SHP77 treated with DMSO at 0.1 percent for 48 hours (cell line): Measurements from ENCODE around the gene ACSBG1.

Experiments
- DNase-seq: peaks from one replicate; lab custom pipeline; 2025; lab: John Stamatoyannopoulos, UW

Gene ACSBG1, protein sequence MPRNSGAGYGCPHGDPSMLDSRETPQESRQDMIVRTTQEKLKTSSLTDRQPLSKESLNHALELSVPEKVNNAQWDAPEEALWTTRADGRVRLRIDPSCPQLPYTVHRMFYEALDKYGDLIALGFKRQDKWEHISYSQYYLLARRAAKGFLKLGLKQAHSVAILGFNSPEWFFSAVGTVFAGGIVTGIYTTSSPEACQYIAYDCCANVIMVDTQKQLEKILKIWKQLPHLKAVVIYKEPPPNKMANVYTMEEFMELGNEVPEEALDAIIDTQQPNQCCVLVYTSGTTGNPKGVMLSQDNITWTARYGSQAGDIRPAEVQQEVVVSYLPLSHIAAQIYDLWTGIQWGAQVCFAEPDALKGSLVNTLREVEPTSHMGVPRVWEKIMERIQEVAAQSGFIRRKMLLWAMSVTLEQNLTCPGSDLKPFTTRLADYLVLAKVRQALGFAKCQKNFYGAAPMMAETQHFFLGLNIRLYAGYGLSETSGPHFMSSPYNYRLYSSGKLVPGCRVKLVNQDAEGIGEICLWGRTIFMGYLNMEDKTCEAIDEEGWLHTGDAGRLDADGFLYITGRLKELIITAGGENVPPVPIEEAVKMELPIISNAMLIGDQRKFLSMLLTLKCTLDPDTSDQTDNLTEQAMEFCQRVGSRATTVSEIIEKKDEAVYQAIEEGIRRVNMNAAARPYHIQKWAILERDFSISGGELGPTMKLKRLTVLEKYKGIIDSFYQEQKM

DNA sequence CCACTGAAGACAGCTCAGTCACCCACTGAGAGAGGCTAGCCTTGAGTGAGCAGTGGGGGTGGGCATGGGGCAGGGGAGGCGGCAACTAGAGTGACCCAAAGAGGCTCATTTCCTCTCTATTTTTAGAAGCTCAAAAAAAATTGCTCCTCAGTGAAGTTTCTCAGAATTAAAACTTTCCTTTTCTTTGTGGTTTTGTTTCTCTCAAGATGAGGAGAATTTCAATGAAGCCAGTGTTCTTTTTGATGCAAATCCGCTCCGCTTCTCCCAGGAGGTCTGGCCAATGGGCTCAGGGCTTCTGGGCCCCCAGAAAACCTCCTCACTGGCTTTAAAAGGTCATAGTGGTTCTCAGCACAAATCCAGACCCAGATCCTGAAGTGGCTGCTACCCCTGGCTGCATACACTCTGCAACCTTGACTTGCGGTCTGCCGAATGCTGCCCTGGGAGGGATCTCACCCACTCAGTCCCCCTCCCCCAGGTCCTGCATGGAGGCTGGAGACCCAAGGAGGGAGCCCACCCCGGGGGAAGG, at the start of gene ACSBG1:
Gene ACSBG1 (minus strand): TSS at position 51 of the 526 bp plus-strand sequence. CDS start 64 bp downstream, outside the sequence.
- no peak for DNase-seq

DNA sequence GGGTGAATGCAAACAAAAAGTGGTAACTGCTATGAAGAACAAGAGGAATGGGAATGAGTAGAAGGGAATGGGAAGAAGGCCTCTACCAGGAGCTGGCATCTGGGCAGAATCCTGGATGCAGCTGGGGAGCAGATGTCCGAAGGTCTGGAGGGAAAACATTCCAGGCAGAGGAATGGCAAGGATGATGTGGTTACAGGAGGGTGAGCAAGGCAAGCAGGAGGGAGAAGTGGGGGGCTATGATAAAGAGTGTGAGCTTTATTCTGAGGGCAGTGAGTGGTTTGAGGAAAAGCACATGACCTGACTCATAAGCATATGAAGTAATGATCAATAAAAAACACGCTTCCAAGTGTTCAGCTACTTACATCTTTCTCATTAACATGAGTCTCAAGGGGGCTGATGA, 48.0 kb upstream of the ACSBG1 start:
- no peak for DNase-seq

DNA sequence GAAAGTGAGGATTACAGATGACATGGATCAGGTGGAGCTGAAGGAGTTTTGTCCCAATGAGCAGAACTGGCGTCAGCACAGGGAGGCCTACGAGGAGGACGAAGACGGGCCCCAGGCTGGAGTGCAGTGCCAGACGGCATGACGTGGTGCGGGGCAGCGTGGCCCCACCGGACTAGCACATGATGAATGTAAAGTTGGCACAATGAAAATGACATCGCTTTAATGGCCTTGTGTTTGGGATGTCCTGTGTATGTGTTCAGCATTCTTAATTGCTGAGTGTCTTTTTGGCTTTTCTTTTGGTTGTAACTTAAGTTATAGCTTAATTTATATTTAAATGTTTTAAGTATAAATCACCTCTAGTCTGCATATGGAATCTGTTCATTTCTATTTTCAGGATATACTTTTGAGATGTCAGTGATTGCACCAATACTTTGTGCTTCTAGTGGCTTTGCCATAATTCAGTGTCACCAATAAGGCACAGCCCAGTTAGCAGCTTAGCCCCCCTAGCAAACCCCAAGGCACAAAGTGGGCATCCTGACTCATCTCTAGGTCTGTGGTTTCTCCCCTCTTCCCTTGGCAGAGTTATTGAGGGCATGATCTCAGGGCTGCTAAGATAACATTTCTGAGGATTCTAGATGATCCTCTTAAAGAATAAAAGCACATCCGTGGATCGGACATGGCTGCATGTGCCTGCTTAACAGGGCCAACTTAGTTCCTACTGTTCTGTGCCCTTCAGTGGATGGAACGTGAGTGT, 46.1 kb upstream of the ACSBG1 start:
- no peak for DNase-seq

DNA sequence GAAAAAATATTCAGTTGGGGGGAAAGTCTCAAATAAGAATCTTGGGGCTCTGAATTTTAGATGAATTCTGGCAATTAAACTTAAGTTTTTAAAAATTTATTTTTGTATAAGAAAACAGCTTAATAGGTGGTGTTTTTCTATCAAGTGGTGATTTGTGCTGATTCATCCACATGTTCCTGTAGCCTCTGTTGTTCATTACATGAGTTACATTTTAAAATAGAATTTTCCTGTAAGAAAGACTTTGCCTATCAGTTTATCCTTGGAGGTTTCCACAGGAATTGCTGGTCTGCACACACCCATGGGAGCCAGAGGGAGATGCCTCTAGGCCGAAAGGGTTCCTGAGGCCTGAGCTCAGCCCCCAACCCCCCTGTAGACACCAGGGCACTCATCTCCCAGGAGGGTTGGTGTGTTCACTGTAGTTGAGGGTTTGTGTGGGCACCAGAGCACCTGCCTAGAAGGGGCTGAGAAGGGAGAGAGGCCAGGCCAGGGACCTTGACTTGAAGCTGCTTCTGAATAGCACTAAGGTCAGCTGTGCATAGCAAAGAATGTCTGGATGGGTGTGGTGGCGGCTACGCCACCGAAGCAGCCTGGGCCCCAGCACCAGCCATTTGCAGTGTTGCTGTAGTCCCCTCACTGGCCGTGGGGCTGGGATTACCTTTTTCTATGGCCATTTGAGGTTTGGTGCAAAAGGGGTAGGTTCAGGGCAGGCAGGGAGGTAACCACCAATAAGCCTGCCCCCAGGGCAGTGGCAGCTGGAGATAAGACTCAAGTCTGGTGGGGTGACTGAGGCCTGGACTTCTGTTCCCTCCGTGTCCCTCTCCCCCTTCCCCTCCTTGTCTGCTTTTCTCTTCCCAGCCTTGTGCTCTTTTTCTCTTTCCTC, 41.9 kb upstream of the ACSBG1 start:
- no peak for DNase-seq

DNA sequence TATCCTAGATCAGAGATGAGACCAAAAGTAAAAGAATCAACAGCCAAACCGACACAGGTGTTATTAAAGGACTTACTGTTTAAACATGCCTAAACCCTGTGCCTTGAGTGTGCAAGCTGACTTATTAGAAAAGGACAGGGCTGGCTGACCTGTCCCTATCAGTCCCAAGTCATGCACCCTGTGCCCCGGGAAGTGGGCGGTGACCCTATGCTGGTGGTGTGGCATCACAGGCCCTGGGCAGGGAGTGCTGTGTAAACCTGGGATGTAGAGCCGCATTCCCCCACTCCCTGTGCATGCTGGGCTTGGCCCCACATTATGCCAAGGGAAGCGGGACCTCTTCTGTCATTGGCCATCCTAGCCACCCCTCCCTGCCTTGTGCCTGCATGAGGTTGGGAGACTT, 40.6 kb upstream of the ACSBG1 start:
- DNase-seq: no peak

DNA sequence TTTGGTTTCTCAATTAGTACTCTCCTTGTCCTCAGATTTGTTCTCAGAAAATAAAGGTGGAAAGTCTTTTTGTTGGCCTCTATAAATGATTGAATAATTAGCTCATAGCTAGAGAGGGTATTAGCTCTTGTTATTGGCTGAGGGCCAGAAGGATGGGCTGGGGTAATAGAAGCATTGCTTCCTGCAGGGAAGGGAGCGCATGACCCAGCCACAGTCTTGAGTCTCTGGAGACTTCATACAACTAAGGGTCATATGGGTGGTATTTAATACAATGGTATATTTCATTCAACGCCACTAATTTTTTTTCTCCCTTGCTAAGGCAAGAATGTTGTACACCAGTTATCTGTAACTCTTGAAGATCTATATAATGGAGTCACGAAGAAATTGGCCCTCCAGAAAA, 38.4 kb upstream of the ACSBG1 start:
- DNase-seq: no peak

DNA sequence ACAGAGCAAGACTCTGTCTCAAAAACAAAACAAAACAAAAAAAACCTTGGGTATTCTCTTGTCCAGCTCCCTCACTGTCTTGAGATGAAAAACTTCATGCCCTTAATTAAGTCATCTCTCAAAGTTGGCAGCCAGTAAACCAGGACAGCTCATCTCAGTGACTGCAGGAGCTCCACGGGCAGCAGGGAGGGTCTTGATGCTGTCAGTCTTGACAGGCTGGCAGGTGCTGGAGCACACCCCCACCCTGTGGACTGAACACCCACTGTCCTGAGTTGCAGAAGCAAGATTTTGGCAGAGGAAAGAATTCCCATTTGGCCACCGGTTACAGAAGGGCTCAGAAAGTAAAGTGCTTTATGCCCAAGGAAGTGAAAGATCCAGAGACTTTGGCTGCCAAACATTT, 38.0 kb upstream of the ACSBG1 start:
- DNase-seq: no peak

DNA sequence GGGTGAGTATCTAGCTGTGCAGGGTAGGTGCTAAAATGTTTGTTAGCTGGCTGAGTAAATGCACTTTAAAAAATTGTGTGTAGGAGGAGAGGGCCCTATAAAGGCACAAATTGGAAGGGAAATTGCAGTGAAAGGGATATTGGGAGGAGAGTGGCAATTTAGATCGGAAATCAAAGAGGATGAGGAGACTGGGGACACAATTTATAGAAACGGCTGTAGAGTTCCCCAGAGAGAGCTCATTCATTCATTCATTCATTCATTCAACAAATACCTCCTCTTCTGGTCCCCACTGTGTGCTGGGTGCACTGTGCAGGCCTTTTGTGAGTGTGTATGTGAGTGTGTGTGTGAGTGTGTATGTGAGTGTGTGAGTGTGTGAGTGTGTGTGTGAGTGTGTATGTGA, 32.4 kb upstream of the ACSBG1 start:
- no peak for DNase-seq

DNA sequence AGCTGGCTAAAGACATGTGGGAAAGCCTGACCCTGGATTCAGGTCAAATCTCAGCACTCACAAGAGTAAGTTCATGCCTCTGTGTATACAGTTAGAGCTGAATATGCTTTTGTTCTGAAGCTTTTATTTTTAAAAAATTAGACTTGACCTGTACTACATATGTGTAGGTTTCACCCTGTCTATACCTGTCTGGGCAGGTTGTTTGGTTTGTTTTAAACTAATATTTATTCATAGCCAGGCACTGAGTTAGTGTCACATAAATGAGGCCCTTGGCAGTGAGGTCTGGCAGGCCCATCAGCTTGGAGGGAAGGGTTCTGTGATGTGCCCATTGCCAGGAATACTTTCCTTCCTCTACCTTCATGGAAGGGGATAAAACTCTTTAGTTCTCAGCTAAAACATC, 31.9 kb upstream of the ACSBG1 start:
- no peak for DNase-seq

DNA sequence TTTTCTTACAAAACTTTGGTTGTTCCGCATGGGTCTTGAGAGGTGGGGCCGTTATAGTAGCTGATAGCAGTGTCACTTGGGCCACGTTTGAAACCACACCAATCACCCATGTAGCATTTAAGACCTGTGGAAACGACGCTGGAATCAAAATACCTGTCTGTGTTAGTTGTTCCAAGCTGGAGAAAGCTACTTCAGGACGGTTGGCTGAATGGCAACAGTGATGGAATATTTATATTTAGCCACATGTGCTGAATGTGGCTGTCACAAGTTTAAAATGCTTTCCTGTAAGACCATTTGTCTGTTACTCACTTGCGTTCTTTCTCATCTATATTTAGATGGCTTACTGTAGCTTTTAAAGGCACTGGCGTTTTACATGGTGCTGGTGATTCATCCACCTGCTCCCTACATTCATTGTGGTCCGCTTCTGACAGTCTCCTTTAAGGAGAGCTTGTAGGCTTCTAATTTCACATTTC, 31.4 kb upstream of the ACSBG1 start:
- no peak for DNase-seq

DNA sequence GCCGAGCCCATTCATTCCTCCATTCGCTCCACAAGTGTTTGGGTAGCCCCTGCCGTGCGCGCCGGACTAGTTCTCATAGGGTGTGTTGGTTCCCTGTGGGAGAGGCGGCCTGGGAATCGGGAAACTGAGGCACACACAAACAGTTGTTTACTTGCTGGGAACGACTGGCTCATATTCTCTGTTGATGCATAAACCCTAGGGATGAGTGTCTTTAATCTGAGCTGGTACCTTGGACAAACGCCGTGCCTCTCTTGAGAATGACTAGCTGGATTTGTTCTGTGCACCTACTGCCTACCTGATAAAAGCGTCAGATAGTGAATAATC, 30.7 kb upstream of the ACSBG1 start:
- no peak for DNase-seq

DNA sequence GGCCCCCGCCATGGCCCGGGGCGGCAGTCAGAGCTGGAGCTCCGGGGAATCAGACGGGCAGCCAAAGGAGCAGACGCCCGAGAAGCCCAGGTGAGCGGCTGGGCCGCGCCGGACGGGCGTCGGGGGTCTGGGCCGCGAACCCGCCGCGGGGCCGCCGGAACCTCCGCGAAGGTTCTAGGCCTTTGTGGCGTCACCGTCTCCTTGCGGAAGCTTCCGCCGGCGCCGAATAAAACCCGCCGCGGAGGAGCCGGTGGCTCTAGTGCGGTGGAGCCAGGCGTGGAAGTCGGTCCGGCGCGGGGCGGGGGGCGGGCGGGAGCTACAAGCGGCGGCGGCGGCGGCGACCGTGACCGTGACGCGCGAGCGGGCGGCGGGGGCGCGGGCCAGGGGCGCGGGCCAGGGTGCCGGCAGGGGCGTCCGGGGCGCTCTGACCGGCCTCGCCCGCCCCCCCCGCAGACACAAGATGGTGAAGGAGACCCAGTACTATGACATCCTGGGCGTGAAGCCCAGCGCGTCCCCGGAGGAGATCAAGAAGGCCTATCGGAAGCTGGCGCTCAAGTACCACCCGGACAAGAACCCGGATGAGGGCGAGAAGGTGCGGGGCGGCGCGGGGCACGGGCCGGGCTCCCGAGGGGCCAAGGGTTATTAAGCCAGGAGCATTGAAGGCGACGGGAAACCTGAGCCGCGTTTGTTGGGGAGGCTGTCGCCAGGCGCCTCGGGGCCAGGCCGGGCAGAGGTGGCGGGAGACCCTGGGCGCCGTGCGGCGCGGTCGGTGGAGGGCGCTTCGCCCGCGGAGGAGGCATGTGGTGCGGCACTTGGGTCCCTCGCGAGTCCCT, 30.2 kb upstream of the ACSBG1 start, which contains the start of gene DNAJA4:
Gene DNAJA4 (plus strand): TSS at position 259 of the 833 bp plus-strand sequence. CDS start 202 bp downstream, at position 461.
- no peak for DNase-seq

DNA sequence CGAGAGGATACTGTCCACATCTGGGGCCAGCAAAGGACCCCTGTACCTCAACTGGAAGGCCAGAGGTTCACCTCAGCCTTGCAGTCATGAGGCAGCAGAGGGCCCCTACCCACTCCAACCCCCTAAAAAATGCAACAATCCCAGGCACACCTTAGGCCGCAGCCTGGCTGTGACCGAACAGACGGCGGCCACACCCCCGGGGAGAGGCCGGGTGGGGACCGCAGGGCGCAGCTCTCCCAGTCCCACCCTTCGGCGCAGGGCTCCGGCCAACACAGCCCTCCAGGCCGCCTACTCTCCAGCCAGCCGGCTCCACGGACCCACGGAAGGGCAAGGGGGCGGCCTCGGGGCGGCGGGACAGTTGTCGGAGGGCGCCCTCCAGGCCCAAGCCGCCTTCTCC, 29.5 kb upstream of the ACSBG1 start:
- DNase-seq: no peak

DNA sequence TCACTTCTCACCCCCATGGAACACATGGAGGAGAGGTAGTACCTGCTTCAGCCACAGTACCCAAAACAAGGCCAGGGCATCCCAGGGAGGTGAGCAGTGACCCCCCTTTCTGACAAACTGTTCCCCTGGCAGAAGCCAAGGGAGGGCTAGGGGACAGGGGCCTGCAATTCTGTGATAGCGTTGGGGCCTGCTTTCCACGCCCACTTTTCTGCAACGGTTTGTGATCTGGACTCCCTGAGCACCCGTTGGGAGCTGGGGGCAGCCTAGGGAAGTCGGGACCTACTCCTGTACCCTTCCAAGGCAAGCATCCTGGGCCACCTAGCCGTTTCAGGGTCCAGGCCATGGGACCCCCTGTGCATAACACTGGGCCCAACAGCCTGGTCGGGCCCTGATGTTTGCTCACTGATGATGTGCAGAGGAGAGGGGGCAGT, 29.0 kb upstream of the ACSBG1 start:
- DNase-seq: no peak

DNA sequence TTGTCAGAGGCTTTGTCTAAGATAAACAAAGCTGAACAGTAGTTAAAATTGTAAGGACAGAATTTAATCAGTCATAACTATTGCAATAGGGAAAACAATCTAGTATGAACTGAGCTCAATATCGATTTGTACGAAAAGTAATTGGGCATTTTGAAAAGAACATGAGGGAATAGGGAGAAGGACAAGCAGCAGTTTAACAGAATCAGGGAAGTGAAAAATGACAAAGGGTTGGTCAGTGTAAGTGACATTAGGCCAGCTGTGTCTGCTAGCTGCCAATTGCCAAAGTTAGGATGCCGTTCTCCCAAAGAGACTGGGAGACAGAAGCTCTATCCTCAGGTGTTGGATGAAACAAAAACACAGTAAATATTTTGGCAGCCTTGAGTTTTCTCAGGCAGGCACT, 26.7 kb upstream of the ACSBG1 start:
- DNase-seq: no peak

DNA sequence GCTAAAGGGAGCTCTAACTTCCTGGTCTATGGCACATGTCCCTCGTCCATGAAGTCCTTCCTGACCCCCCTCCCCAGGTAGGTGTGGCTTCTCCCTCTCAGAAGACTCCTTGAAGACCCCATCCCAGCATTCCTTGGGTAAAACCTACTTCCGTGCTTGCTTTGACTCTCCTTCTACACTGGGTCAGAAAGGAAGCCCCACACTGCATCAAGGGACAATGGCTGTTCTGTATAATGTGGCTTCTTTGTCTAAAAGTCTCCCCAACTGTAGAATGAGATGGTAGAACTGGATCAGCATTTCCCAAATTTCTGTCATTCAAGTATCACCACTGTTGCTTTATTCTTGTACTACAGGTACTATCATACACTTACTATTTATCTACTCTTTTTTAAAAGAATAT, 26.1 kb upstream of the ACSBG1 start:
- DNase-seq: no peak

DNA sequence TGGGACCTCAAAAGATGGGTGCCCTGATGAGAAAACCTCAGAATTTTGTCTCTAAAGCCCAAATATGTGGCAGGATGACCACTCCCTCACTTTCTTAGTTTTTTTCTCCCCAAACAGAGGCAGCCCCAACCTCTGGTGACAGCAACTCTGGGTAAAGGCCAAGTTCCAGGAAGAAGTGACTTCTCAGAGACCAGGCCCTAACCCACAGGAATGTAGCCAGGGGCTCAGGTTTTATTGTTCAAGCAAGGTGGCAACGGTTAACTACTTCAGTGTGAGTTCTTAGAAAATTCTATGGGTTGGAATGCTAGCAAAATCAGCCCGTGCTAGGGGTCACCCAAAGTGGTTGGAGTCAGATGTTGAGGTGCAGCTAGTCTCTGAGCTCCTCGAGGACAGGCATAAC, 24.9 kb upstream of the ACSBG1 start:
- DNase-seq: no peak

DNA sequence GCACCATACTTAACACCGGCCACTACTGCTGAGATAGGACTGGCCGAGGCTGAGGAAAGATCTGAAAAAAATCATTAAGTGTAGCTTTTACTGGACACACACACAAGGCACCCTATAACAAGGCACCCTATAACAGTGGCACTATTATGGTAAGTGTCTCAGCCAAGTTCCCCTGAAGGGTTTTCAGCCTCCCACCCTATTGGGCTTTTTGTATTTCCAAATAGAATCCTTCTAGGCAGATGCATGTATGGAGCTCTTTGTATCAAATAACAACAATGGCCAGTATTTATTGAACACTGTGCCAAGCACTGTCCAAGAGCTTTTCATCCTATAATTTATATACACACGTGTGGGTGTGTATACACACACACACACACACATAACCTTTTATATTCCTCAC, 23.3 kb upstream of the ACSBG1 start:
- DNase-seq: no peak

DNA sequence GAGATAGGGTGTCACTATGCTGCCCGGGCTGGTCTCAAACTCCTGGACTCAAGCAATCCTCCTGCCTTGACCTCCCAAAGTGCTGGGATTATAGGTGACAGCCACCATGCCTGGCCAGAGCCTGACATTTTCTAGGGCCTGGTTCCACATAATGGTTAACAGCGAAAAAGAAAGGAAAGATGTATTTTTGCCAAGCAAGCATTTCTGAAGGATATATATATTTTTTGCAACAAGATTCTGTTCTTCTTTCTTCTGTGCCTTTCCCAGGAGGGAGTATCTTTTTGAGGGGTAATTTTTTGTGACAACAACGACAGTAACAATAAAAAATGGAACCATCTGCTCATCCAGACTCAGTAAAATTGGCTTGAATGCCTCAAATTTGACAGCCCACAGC, 21.7 kb upstream of the ACSBG1 start:
- no peak for DNase-seq

DNA sequence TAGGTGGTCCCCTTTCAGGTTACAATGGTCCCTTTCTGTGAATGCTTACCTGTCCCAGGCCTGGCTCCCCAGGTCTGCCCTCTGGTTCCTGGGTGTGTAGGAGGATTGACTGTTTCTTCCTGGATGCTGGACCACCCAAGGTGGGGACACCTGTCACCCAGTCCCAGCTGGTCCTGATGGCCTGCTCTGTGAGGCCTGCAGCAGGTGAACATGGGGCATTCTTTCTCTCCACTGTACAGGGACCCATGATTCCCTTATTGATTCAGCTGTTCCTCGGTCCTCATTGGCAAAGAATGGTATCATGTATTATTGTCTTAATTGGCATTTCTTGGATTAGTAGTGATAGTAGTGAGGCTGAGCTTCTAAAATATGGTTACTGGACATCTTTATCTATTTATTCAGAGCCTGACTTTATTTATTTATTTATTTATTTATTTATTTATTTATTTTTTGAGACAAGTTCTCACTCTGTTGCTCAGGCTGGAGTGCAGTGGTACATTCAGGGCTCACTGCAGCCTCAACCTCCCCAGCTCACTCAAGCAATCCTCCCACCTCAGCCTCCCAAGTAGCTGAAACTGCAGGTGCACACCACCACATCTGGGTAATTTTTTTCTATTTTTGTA, 21.2 kb upstream of the ACSBG1 start:
- no peak for DNase-seq
